Cerebellar nuclear complex (tissue), 1 donor: ENCODE measurements around the gene LRRC47.

ENCODE experiments used
- DNase-seq, 2 experiments: peaks; one replicate each; lab custom pipeline; 2025; lab: John Stamatoyannopoulos, UW

Gene LRRC47

GRCh38 chr1:3786468-3787348 is 9.6 kb downstream of the LRRC47 start:
- no peak for DNase-seq

- DNase-seq, result no peak
Measured at GRCh38 chr1:3785456-3786157, 10.7 kb downstream of the LRRC47 start.

- no peak for DNase-seq
Measured at GRCh38 chr1:3785045-3785444, 11.3 kb downstream of the LRRC47 start.

GRCh38 chr1:3783651-3784474 is 12.4 kb downstream of the LRRC47 start:
- DNase-seq, result no peak

- DNase-seq, result no peak
Measured at GRCh38 chr1:3780901-3781300, 15.4 kb downstream of the LRRC47 start.

GRCh38 chr1:3779912-3780416 is 16.3 kb downstream of the LRRC47 start:
- no peak for DNase-seq

- DNase-seq, result no peak
Measured at GRCh38 chr1:3779265-3779911, 16.9 kb downstream of the LRRC47 start.

- peak in 1 of 2 experiments; percentile 16 for DNase-seq
Measured at GRCh38 chr1:3778590-3779264, 17.6 kb downstream of the LRRC47 start.

- DNase-seq, result no peak
Measured at GRCh38 chr1:3777647-3778589, 18.4 kb downstream of the LRRC47 start.

GRCh38 chr1:3777078-3777547 is 19.2 kb downstream of the LRRC47 start:
- peak in 1 of 2 experiments; percentile 34 for DNase-seq

- DNase-seq, result no peak
Measured at GRCh38 chr1:3776231-3776961, 19.9 kb downstream of the LRRC47 start.

- DNase-seq, result no peak
Measured at GRCh38 chr1:3775490-3776230, 20.6 kb downstream of the LRRC47 start.

GRCh38 chr1:3774946-3775489 is 21.3 kb downstream of the LRRC47 start:
- DNase-seq, result no peak

- DNase-seq, result no peak
Measured at GRCh38 chr1:3774276-3774945, 21.9 kb downstream of the LRRC47 start.

- DNase-seq, result no peak
Measured at GRCh38 chr1:3773572-3774275, 22.6 kb downstream of the LRRC47 start.

GRCh38 chr1:3772715-3773571 is 23.4 kb downstream of the LRRC47 start, which contains the start of gene SMIM1:
TSS of gene SMIM1 (plus strand) at chr1:3772749. CDS start at chr1:3775374, 2,625 bp downstream.
- no peak for DNase-seq
